Thyroid gland (tissue), 4 donors: ENCODE measurements around the gene ERC1.

Source experiments
- POLR2A ChIP-seq, 2 donors: fragments of 450-650 bp; IDR thresholded peaks; one replicate each; pipeline ENCODE4 v1.6.1; 2017; ENCODE audit warnings: antibody characterized with exemption in 2 of 2, mild to moderate bottlenecking in 2 of 2, moderate library complexity in 1 of 2
- TF ChIP-seq, protein P1 (sequence below), 6 experiments: fragments of 200-600 bp in 3 of 6; fragments of 450-650 bp in 3 of 6; sonication (generic) in 3 of 6; IDR thresholded peaks; one replicate each; pipeline ENCODE4 v1.5.1; 2016 to 2019; ENCODE audit warnings: antibody characterized with exemption in 6 of 6, mild to moderate bottlenecking in 2 of 6, inconsistent platforms in 1 of 6, moderate library complexity in 1 of 6

DNA sequence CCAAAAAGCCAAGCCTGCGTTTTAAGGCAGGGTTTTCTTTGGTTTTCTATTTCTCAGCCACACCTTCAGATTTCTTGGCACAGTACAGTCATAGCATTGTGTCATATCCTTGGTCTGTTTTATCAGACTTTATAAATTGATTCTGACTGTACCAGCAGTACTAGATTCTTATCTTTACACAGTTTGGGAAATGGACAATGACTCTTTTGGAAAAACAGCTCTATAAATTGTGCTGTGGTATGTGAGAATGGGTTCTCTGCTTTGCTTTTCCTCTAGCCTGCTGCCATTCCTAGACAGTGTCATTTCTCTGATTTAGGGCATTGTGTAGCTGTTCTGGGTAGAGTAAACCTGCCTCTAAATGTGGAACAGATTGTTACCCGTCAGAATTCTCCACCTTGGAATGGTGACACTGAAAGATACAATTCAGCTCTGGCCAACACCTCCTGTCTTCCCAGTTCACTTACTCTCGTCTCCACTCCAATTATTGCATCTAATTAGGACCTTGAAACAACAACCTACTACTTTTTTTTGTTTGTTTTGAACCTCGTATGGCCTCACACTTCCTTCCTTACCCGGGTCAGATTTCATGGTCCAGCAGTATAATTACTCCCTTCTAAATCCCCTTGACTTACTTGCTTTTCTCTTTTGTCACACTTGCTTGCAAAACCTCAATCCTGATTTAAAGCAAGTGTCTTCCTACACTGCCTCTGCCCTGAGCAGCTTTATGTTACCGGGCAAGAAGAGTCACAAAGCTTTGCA lies 226.3 kb downstream of the ERC1 start:
- TF ChIP-seq, protein P1, sequence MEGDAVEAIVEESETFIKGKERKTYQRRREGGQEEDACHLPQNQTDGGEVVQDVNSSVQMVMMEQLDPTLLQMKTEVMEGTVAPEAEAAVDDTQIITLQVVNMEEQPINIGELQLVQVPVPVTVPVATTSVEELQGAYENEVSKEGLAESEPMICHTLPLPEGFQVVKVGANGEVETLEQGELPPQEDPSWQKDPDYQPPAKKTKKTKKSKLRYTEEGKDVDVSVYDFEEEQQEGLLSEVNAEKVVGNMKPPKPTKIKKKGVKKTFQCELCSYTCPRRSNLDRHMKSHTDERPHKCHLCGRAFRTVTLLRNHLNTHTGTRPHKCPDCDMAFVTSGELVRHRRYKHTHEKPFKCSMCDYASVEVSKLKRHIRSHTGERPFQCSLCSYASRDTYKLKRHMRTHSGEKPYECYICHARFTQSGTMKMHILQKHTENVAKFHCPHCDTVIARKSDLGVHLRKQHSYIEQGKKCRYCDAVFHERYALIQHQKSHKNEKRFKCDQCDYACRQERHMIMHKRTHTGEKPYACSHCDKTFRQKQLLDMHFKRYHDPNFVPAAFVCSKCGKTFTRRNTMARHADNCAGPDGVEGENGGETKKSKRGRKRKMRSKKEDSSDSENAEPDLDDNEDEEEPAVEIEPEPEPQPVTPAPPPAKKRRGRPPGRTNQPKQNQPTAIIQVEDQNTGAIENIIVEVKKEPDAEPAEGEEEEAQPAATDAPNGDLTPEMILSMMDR (IDR thresholded peaks at IDR 0.05) = no peak
- TF ChIP-seq POLR2A (IDR thresholded peaks at IDR 0.05) = no peak
